HT1080 (cell line): ENCODE data around the gene C1QTNF5. TPM values are rescaled to one million over a fixed set of nuclear protein-coding genes. Genes with fewer than 3 reads are reported as not detected.

ENCODE experiments used
- DNase-seq: peaks from one replicate; pipeline ENCODE4 v3.0.0-alpha.2; 2015; ENCODE audit warnings: low read depth
- total RNA-seq: library from RNA; depleted of rRNA; stranded (reverse); fragments of >200 nt; shearing (Covaris generic); gene quantifications from 2 replicates; pipeline ENCODE4 v1.2.3, GENCODE V29; 2014

C1QTNF5 gene
- total RNA-seq, 1 experiment from 2014 or later = 0.96 TPM

GRCh38 chr11:119318240-119319135, 22.2 kb downstream of the C1QTNF5 start:
- peak; percentile 94 for DNase-seq

GRCh38 chr11:119317592-119318239, 23.0 kb downstream of the C1QTNF5 start:
- no peak for DNase-seq

DNA sequence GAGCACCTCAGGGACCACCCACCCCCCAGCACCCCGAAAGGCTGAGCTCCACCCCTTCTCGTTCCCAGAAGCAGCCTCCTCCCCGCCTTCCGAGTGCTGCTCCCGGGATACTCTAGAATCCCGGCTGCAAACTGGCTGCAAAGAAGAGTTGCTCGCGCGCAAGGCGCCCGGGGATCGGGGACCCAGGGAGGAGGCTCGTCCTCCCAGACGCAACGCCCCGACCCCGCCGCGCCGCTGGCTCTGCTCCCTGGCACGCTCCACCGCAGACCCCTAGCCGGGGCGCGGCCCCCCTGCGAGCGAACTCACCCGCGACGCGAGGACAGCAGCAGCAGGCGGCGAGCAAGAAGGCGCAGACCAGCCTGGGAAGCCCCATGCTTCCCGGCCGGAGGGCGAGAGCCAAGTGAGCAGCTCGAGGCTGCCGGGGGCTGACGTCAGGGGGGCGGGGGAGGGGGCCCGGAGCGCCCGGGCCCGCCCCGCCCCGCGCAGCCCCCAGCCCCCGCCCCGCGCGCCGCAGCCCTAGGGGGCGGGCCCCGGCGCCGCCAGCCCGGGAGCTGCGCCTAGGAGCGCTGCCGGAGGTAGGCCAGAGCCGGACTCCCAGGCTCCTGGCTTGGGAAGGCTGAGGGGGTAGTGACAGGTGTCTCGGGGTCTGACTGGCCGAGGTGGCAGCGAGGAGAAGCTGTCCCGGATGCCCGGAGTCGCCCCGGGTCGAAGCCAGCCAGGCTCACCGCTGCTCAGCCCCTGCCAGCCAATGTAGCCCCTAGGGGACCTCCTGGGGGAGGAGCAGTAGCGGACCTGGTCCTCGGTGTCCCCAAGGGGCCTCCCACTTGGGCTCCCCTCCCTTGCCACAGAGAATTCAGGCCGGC, 23.7 kb downstream of the C1QTNF5 start, which contains the start of gene MCAM:
Gene MCAM, minus strand, starts transcription at position 402 of the 863 bp plus-strand sequence. Its CDS starts 29 bp downstream, at position 373.
- peak; percentile 24 for DNase-seq

DNA sequence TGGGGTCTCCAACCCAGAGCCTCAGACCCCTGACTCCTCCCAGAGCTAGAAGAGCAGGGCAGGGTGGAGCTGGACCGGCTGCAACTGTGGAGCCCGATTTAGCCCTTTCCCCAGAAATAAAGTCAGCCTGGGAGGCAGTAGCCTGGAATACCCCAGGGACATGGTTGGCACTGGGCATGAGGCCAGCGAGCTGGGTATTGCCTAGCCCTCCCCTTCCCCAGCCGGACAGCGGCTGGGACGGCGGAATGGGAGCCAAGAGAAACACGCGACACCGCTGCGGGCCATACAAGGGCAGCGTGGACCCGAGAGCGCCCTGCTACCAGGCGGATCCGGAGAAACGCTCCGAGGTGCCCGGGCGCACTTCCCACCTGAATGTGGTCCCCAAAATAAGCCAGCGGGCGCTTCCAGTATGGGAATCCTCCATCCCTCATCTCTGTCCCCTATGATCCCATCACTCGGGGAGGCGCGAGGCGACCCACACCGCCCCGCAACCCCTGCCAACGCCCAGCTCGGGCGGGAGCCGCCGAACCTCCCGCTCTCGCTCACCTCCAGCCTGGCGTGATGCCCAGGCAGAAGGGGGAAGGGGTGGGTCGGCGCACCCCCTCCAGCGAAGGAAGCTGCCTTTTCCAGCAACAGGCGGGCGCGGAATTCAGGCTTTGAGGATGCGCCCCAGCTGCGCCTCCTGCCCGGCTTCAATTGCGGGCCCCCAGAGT, 24.5 kb downstream of the C1QTNF5 start:
- DNase-seq = peak; percentile 45

DNA sequence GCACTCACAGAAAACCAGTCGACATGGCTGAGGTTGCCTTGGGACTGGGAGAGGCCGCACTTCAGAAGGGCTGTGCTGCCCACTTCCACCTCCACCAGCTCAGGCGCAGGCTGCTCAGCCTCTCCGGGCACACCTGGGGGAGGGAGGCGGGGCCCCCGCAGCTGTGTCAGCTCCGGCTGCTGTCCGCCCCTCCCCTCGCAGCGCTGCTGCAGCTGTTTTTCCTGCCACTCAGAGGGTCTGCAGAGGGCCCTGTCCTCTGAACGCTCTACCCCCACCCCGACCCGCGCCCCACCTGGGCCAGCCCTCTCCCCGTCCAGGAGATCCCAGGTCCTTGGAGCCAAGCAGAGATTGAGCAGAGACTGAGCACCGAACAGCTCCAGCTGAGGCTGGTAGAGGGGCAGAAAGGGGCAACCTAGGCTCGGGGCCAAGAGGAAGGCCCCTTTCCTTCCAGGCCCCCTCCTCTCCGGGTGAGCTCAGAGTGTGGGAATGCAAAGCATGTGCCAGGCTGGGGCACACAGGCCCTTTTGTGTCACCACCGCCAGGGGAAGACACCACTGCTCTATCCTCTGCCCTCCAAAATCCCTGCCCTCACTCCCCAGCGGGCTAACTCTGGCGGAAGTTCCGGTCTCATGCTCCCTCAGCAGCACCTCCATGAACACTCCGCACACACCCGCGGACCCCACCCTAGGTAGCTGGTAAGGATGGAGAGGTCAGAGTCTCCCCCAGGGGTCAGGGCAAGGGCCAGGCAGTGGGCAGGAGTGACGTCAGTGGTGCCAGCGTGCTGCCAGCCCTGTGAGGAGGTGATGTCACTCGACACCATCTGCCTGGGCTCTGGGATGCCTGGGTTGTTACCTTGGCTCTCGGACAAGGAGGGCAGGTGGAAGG, 25.3 kb downstream of the C1QTNF5 start:
- DNase-seq = peak; percentile 73

- no peak for DNase-seq
These were observed 26.0 kb downstream of the C1QTNF5 start for GRCh38 chr11:119314726-119315125.

DNA sequence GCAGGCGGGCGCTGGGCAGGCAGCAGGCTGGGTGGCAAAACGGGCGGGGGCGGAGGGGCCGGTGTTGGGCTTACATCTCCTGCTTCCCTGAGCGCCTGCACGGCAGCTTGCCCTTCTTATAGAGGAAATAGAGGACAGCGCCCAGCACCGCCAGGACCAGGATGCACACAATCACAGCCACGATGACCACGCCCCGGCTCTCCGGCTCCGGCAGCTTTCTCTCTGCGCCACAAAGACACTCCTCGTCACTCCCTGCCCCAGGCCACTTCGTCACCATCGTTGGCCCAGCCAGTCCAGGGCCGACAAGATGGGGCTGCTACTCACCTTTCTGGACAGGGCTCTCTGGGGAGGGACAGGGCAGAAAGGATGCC, 30.0 kb downstream of the C1QTNF5 start:
- no peak for DNase-seq

DNA sequence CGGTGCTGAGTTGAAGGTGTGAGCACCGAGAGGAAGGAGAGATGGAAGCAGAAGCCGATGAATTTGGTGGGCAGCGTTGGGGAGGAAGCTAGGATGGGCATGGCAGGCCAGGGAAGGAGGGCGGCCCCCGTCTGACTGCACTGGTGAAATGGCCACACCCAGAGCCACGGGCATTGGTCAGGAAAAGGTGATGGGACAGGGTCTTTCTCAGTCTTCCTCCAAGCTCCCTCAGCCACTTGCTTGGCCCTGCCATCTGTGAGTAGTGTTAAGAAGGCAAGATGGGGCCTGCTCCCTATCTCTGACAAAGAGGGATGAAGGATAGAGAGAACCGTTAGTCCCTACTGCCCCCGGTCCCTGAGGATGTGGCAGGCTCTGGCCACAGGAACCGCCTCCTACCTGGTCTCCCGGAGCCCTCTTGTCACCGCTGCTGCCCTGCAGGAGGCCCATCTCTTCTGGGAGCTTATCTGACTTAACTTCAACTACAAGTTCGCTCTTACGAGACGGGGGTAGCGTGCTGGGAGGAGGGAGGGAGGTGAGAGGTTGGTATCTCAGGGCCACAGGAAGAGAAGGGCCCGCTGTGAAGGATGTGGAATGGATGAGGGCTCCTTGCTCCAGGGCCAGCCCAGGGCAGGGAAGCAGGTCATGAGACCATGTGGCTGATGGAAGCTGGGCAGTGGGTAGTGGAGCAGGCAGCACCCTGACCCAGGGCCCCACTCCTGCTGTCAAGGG, 30.6 kb downstream of the C1QTNF5 start:
- DNase-seq = no peak

DNA sequence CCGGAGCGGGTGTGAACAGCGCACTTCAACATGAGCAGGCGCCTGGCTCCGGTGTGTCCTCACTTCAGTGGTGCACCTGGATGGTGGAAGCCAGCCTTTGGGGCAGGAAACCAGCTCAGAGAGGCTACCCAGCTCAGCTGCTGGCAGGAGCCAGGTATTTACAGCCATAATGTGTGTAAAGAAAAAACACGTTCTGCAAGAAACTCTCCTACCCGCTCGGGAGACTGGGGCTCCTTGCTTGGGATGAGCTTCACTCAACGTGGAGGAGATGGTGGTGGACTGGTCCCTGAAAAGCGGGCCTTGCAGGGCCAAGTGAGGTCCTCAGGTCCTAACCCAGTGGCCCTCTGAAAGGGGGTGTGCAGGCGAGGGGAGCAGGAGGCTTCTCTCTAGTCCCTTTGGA, 31.3 kb downstream of the C1QTNF5 start:
- DNase-seq = no peak

DNA sequence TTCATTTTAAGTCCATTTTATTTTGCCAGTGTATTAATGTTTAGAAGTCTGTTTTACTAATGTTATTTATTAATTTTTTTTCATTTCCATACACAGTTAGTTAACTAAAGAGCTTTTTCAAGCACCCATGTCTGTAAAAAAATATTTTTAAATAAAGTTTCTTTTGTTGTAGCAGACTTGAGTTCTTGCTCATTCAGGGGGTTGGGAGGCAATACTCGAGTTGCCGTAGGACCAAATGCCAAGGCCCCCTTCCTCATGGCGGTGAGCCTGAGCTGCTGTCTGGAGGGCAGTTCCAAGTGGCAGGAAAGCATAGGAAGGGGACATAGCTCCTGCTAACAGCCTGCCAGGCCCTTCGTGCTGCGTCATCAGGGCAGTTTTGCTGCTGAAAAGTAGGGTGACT, 32.7 kb downstream of the C1QTNF5 start:
- no peak for DNase-seq

- DNase-seq = no peak
These were observed 33.5 kb downstream of the C1QTNF5 start for GRCh38 chr11:119307219-119307618.

DNA sequence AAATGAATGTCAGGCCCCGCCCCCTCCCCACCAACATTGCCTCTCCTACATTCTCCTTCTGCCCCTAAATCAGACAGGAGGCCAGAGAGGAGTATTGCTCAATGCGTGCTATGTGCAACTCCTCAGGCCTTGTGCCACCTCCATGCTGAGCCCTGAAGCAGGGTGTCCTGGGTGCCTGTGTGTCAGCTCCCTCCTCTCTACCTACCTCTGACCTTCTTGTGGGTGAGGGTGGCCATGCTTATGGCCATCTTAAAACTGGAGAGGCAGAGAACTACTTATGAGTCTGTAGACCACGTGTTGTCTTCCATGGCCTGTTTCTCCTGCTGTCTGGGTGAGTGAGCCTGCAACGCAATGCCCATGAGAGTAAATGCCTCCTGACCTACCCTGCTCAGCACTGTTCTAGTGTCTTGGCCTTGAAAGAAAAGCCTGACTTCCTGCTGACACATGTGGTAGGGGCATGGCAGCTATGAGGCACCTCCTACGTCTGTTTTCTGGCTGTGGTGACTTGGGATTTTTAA, 34.3 kb downstream of the C1QTNF5 start:
- DNase-seq = peak; percentile 32

DNA sequence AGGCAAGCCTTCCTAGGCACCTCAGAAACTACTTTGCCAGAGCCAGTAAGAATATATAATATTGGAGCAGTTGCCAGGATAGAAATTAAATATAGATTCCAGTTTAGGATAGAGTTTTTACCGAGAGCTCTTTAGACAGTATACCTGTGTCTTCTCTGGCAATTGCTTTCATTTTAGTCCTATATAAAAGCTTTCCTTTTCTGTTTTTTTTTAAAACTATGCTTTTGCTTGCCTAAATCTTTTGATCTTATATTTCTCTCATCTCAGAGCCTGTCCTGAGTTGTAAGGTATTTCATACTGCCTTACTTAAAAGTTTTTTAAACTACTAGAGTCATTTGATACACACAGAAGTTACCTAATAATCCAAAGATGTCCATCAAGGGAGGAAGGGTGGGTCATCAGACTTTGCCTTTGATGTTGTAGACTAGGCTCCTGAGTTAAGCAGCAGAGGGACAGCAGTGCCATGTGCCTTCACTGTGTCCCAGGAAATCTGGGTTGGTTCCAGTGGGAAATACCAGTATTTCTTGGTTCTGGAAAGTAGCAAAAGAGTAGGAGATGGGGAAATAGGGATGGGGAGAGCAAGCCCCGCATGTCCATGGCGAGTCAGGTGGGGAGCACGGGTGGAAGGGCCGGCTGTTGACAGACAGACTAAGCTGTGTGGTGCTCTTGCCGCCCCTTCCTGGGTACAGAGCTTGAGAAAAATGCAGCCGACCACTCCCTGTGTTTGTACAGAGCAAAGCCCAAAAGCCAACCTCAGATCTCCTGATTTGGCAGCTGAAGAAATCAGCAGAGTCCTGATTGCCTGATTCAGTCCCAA, 34.9 kb downstream of the C1QTNF5 start:
- no peak for DNase-seq

- no peak for DNase-seq
These were observed 37.4 kb downstream of the C1QTNF5 start for GRCh38 chr11:119303227-119303718.

- DNase-seq = no peak
These were observed 40.3 kb downstream of the C1QTNF5 start for GRCh38 chr11:119300198-119300964.

GRCh38 chr11:119299416-119299815, 41.3 kb downstream of the C1QTNF5 start:
- no peak for DNase-seq

DNA sequence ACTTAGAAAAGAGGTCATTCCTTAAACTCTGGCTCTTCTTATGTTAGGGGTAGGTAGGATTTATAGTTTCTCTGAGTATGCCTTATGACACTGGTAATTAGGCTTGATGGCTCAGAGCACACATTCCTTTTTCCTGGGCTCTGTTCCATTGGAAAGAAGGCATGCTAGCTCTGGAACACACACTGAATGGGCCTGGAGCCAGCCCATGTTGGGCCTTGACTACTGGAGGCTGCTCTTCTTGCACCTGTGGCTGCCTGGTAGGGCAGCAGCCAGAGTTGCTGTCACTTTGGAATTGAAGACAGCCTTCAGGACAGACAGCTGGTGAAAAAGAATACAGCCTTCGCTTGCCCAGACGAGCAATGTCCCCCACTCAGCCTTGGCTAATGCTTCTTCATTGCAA, 42.0 kb downstream of the C1QTNF5 start:
- no peak for DNase-seq
